ENCODE data around the gene STT3B.

GRCh38 chr3:31552103-31552502, 19.4 kb downstream of the STT3B start:
- TF ChIP-seq CTCF (optimal IDR thresholded peaks at IDR 0.05 in 1 of 3, IDR thresholded peaks at IDR 0.05 in 1 of 3, conservative IDR thresholded peaks at IDR 0.05 in 1 of 3; ENCODE audit: extremely low read depth in 1 of 3, insufficient read depth in 2 of 3, low read length in 3 of 3) = no peak
- TF ChIP-seq EZH2 (IDR thresholded peaks at IDR 0.05; ENCODE audit: low read length) = no peak

Data from keratinocyte (primary cell).